ENCODE measurements around the gene SRRT. TPM values are rescaled to one million over a fixed set of nuclear protein-coding genes. Genes with fewer than 3 reads are reported as not detected.
"Not testable (repeated sequence)": the region's sequence is repeated elsewhere in the genome, so short reads cannot be mapped to it uniquely, and the experiment has no call there.

The SRRT gene
- total RNA-seq, 2 experiments from 2014 or later, result 209 to 223 TPM

DNA sequence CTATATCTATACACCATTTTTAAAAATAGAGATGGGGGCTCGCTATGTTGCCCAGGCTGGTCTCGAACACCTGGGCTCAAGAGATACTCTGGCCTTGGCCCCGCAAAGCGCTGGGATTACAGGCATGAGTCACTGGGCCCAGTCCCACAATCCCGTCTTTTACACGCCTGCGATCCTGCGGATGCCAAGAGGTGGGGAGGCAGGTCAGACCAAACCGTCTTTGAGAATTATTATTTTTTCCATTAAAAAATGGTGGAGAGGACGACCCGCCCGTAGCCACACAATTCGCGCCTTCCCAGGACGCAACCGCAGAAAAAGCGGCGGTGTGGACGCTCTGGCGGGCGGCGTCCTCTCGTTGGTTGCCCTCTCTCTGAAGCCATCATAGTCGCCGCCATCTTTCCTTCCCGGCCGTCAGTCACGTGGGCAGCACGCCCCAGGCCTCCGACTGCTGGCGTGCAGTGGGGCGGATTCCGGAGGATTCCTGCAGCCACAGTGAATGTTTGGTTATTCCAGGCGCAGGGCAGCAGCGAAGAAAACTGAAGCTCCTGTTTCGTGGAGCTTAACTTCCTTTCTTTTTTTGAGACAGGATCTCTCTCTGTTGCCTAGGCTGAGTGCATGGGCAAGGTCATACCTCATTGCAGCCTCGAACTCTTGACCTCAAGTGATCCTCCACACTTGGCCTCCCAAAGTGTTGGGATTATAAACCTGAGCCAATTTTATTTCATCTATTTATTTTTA, 37.6 kb upstream of the SRRT start:
- Mint-ChIP-seq H3K27me3 (no peaks in the 10 kb centered on the region), H3K4me1 (ENCODE audit: low read depth) (peaks cover 10% of the 10 kb centered on the region), H3K36me3 (no peaks in the 10 kb centered on the region), H3K4me3 (peak overlapping the region; percentile 73), H3K9me3 (no peaks in the 10 kb centered on the region), H3K27ac (peak overlapping the region; percentile 38)
- peak; percentile 84 for DNase-seq
- intact Hi-C loops (cut with micrococcal nuclease), result loop anchor here (2.0 to 5.0 kb wide), 2 partner anchors 35 to 38 kb away; partner anchors contain the start of gene SRRT
- POLR2A ChIA-PET, result no interaction called here
- CTCF ChIA-PET, result interaction anchor here (1.0 to 1.3 kb wide), 2 partner anchors 15 to 132 kb away, joined by 4 to 8 read pairs; partner anchors contain the start of gene SLC12A9

DNA sequence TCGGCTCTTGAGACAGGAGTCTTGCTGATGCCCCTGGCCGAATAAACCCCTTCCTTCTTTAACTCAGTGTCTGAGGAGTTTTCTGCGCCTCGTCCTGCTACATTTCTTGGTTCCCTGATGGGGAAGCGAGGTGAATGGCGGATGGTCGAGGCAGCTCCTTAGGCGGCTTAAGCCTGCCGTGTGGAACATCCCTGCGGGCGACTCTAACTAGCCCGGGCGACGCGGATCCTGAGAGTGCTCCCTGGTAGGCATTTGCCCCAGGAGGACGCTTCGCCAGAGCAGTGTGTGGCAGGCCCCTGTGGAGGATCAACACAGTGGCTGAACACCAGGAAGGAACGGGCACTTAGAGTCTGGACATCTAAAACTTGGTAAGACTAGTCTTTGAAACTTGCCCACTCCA, 35.5 kb upstream of the SRRT start:
- Mint-ChIP-seq H3K4me3 (no peak overlapping the region), H3K36me3 (no peaks in the 10 kb centered on the region), H3K4me1 (ENCODE audit: low read depth) (peaks cover 10% of the 10 kb centered on the region), H3K27ac (no peak overlapping the region), H3K27me3 (no peaks in the 10 kb centered on the region), H3K9me3 (no peaks in the 10 kb centered on the region)
- DNase-seq, result no peak
- intact Hi-C loops (cut with micrococcal nuclease), result loop anchor here (5.0 kb wide), 1 partner anchor 37 kb away; no protein-coding TSS in a partner anchor
- ChIA-PET CTCF (no interaction called here), POLR2A (no interaction called here)

DNA sequence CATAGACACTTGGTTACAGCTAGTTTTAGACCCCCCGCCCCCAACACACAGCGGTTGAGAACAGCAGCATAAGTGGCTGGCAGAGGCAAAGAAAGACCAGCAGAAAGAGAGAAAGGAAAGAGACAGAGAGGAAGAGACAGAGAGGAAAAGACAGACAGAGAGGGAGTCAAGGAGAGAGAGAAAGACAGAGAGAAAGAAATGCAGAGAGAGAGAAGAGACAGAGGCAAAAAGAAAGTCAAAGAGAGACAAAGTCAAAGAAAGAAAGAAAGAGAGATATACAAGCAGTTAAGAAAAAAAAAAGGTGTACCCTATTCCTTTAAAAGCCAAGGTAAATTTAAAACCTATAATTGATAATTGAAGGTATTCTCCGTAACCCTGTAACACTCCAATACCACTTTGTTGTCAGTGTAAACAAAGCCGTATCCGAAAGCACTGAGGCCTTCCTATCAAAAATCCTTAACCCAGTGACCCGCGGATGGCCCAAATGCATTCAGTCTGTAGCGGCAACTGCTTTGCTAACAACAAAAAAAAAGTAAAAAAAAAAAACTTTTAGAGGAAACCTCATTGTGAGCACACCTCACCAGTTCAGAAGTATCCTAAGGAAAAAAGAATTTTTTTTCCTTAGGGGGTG, 34.3 kb upstream of the SRRT start:
- POLR2A ChIA-PET, result no interaction called here
- Mint-ChIP-seq H3K9me3 (no peaks in the 10 kb centered on the region), H3K27ac (no peak overlapping the region), H3K4me1 (ENCODE audit: low read depth) (peaks cover 10% of the 10 kb centered on the region), H3K36me3 (no peaks in the 10 kb centered on the region), H3K4me3 (no peak overlapping the region), H3K27me3 (no peaks in the 10 kb centered on the region)
- intact Hi-C loops (cut with micrococcal nuclease), result no loop called here
- no peak for DNase-seq
- CTCF ChIA-PET, result no interaction called here

DNA sequence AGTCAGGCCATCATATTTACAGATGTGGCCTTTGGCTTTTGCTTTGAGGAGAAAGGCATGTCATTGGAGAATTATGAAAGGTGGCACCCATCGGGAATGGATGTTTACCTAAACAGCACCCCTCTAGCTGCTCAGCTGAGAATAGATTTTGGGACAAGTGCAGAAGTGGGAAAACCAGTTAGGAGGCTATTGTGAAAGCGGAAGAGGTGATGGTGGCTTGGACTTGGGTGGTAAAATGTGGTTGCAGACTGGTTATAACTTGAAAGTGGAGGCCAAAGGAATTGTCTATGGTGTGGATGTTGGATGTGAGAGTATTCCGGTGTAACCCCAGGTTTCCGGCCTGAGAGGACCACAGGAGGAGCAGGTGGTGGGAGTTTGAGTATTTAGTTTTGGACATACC, 27.5 kb upstream of the SRRT start:
- ChIA-PET CTCF (no interaction called here), POLR2A (no interaction called here)
- H3K27ac Mint-ChIP-seq, result no peak overlapping the region
- no peak for DNase-seq
- no peaks in the 10 kb centered on the region for H3K9me3 Mint-ChIP-seq
- peaks cover 4% of the 10 kb centered on the region for H3K4me1 Mint-ChIP-seq (ENCODE audit: low read depth)
- no peaks in the 10 kb centered on the region for H3K36me3 Mint-ChIP-seq
- H3K4me3 Mint-ChIP-seq, result no peak overlapping the region
- intact Hi-C loops (cut with micrococcal nuclease), result no loop called here
- no peaks in the 10 kb centered on the region for H3K27me3 Mint-ChIP-seq

DNA sequence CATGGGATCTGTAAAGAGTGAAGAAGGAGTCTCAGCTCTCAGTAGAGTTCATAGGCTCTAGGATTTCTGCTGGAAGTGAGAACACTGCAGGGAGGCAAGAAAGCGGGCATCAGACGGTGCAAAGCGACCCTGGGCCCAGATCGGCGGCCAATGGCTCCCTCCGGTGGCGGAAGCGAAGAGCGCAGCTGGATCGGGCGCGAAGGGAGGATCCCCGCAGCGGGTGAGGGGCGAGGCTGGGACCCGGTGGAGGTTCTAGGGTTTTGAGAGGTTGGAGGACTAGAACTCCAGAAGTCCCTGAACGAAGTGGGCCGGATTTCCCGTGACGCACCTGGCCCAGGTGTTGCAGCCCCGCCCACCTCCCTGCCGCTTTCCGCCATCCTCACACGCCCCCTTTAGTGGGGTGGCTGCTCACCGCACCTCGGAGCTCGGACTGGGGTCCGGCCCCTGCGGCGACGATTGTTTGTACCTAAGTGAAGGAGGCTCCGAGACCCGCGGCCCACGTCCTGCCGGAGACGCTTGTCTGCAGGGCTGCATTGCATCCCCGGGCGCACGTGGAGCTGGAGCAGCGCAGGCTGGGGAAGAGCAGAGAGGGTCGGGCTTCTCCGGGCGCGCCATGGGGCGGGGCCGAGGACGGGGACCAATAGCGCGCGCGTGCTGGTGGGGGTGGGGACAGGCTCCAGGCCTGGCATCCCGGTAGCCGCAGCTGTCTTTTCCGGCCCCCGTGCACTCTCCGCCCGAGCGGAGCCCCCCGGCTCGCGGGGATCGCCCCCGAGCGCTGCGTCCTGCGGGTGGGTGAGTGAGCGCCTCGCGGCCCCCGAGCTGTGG, 22.6 kb upstream of the SRRT start, which contains the start of gene SLC12A9:
TSS of gene SLC12A9 (plus strand) at position 666 of the 825 bp plus-strand sequence. CDS start 1,485 bp downstream, outside the sequence.
- Mint-ChIP-seq H3K9me3 (no peaks in the 10 kb centered on the region), H3K4me1 (ENCODE audit: low read depth) (peaks cover 13% of the 10 kb centered on the region), H3K36me3 (peaks cover 9% of the 10 kb centered on the region), H3K4me3 (peak within 1 kb of the TSS; percentile 92), H3K27ac (peak within 1 kb of the TSS; percentile 81), H3K27me3 (no peaks in the 10 kb centered on the region)
- DNase-seq, result peak; percentile 92
- ChIA-PET CTCF (interaction anchor here (0.7 to 6.4 kb wide), 34 partner anchors 10 to 383 kb away, joined by 3 to 177 read pairs (median 6); partner anchors contain the start of genes EPHB4, GIGYF1, MOSPD3 and POP7), POLR2A (interaction anchor here (0.6 to 1.9 kb wide), 7 partner anchors 10 to 424 kb away, joined by 3 to 14 read pairs (median 3); partner anchors contain the start of genes POP7, SRRT and ZCWPW1)
- intact Hi-C loops (cut with micrococcal nuclease), result loop anchor here (1.0 to 10.0 kb wide), 6 partner anchors 23 to 377 kb away; partner anchors contain the start of genes SRRT and TSC22D4

DNA sequence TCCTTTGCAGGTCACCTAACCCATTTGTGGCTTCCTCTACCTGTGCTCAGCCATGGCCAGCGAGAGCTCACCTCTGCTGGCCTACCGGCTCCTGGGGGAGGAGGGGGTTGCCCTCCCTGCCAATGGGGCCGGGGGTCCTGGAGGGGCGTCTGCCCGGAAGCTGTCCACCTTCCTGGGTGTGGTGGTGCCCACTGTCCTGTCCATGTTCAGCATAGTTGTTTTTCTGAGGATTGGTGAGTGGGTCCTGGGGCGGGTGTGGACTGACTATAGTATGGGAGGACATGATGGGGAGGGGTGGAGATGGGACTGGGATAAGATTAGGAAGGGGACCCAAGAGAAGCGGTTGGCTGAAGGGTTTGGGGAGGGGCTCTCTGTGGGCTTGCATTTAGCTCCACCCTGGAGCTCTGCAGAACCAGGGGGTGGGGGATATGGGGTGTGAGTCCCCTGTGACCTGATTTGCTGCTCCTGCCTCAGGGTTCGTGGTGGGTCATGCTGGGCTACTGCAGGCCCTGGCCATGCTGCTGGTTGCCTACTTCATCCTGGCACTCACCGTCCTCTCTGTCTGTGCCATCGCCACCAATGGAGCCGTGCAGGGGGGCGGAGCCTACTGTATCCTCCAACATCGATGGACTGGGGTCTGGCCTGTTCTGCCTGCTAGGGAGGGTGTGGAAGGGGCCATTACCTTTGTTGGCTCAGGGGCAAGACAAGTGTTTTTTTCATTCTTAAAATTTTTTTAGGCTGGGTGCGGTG, 20.6 kb upstream of the SRRT start:
- intact Hi-C loops (cut with micrococcal nuclease), result loop anchor here (10.0 kb wide), 2 partner anchors 230 to 380 kb away; partner anchors contain the start of gene TSC22D4
- H3K4me3 Mint-ChIP-seq, result peak overlapping the region; percentile 92
- H3K9me3 Mint-ChIP-seq, result no peaks in the 10 kb centered on the region
- H3K36me3 Mint-ChIP-seq, result peaks cover 11% of the 10 kb centered on the region
- no peak overlapping the region for H3K27ac Mint-ChIP-seq
- H3K27me3 Mint-ChIP-seq, result no peaks in the 10 kb centered on the region
- CTCF ChIA-PET, result interaction anchor here (5.0 to 6.4 kb wide), 2 partner anchors 52 to 149 kb away, joined by 92 to 177 read pairs; partner anchors contain the start of gene POP7
- peaks cover 13% of the 10 kb centered on the region for H3K4me1 Mint-ChIP-seq (ENCODE audit: low read depth)
- DNase-seq, result no peak
- POLR2A ChIA-PET, result interaction anchor here (1.2 kb wide), 1 partner anchor 33 kb away, joined by 3 read pairs; no protein-coding TSS in a partner anchor

DNA sequence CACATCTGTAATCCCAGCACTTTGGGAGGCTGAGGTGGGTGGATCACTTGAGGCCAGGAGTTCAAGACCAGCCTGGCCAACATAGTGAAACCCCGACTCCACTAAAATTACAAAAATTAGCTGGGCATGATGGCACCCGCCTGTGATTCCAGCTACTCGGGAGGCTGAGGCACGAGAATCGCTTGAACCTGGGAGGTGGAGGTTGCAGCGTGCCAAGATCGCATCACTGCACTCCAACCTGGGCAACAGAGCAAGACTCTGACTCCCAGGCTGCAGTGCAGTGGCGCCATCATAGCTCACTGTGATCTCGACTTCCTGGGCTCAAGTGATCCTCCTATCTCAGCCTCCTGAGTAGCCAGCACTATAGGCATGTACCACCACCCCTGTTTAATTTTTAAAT, 20.0 kb upstream of the SRRT start:
- DNase-seq, H3K27ac Mint-ChIP-seq: not testable (repeated sequence)
- peaks cover 13% of the 10 kb centered on the region for H3K4me1 Mint-ChIP-seq (ENCODE audit: low read depth)

DNA sequence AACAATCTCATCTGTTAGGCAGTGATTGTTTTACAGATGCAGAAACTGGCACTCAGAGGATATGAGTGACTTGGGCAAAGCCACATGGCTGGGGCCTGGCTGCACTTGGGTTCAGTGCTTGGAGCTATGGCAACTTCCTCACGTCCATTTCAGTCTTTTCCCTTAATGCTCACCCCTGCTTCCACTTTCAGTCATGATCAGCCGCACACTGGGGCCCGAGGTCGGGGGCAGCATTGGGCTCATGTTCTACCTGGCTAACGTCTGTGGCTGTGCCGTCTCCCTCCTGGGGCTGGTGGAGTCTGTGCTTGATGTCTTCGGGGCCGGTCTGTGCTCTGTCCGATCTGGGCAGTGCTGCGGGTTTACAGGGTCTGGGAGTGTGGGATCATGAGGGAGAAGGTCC, 19.4 kb upstream of the SRRT start:
- intact Hi-C loops (cut with micrococcal nuclease), result loop anchor here (10.0 kb wide), 2 partner anchors 231 to 381 kb away; partner anchors contain the start of gene TSC22D4
- POLR2A ChIA-PET, result interaction anchor here (0.6 kb wide), 1 partner anchor 15 kb away, joined by 3 read pairs; no protein-coding TSS in a partner anchor
- CTCF ChIA-PET, result interaction anchor here (6.4 kb wide), 1 partner anchor 54 kb away, joined by 177 read pairs; no protein-coding TSS in a partner anchor
- H3K9me3 Mint-ChIP-seq, result no peaks in the 10 kb centered on the region
- no peak overlapping the region for H3K4me3 Mint-ChIP-seq
- H3K36me3 Mint-ChIP-seq, result peaks cover 20% of the 10 kb centered on the region
- DNase-seq, result no peak
- peaks cover 13% of the 10 kb centered on the region for H3K4me1 Mint-ChIP-seq (ENCODE audit: low read depth)
- no peak overlapping the region for H3K27ac Mint-ChIP-seq
- no peaks in the 10 kb centered on the region for H3K27me3 Mint-ChIP-seq

More for the DNA sequence above, 20.0 kb upstream of the SRRT start:
- H3K27me3 Mint-ChIP-seq, H3K4me3 Mint-ChIP-seq, POLR2A ChIA-PET, H3K9me3 Mint-ChIP-seq: not testable (repeated sequence)
- intact Hi-C loops (cut with micrococcal nuclease), result loop anchor here (10.0 kb wide), 2 partner anchors 230 to 380 kb away; partner anchors contain the start of gene TSC22D4
- CTCF ChIA-PET, result interaction anchor here (6.4 kb wide), 1 partner anchor 53 kb away, joined by 177 read pairs; no protein-coding TSS in a partner anchor
- H3K36me3 Mint-ChIP-seq, result peaks cover 15% of the 10 kb centered on the region

DNA sequence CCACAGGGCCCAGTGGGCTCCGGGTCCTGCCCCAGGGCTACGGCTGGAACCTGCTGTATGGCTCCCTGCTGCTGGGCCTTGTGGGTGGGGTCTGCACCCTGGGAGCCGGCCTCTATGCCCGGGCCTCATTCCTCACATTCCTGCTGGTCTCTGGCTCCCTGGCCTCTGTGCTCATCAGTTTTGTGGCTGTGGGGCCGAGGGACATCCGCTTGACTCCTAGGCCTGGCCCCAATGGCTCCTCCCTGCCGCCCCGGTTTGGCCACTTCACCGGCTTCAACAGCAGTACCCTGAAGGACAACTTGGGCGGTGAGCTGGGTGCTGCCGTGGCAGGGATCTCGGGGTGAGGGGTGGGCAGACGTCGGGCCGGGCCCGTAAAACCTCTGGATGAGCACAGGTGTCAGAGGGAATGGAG, 18.0 kb upstream of the SRRT start:
- no peak overlapping the region for H3K27ac Mint-ChIP-seq
- POLR2A ChIA-PET, result no interaction called here
- H3K36me3 Mint-ChIP-seq, result peaks cover 26% of the 10 kb centered on the region
- DNase-seq, result no peak
- intact Hi-C loops (cut with micrococcal nuclease), result loop anchor here (10.0 kb wide), 2 partner anchors 232 to 382 kb away; partner anchors contain the start of gene TSC22D4
- peaks cover 9% of the 10 kb centered on the region for H3K4me1 Mint-ChIP-seq (ENCODE audit: low read depth)
- H3K9me3 Mint-ChIP-seq, result no peaks in the 10 kb centered on the region
- H3K27me3 Mint-ChIP-seq, result no peaks in the 10 kb centered on the region
- no peak overlapping the region for H3K4me3 Mint-ChIP-seq
- CTCF ChIA-PET, result interaction anchor here (1.1 kb wide), 1 partner anchor 57 kb away, joined by 4 read pairs; no protein-coding TSS in a partner anchor

DNA sequence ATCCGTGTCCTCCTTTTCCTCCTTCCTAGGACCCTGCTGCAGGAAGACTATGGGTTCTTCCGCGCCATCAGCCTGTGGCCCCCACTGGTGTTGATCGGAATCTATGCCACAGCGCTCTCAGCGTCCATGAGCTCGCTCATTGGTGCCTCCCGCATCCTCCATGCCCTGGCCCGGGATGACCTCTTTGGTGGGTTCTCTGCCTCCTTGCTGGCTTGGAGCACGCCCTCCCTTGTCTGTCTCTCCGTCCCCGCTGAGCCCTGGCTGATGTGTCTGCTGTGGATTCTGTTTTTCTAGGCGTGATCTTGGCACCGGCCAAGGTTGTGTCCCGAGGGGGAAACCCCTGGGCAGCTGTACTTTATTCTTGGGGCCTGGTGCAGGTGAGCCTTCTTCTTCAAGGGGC, 15.0 kb upstream of the SRRT start:
- ChIA-PET CTCF (interaction anchor here (0.6 to 1.2 kb wide), 3 partner anchors 11 to 154 kb away, joined by 3 to 4 read pairs (median 3); partner anchors contain the start of gene POP7), POLR2A (no interaction called here)
- Mint-ChIP-seq H3K4me3 (no peak overlapping the region), H3K9me3 (no peaks in the 10 kb centered on the region), H3K27me3 (no peaks in the 10 kb centered on the region), H3K4me1 (ENCODE audit: low read depth) (no peaks in the 10 kb centered on the region), H3K27ac (no peak overlapping the region), H3K36me3 (peaks cover 29% of the 10 kb centered on the region)
- intact Hi-C loops (cut with micrococcal nuclease), result loop anchor here (10.0 kb wide), 2 partner anchors 235 to 385 kb away; partner anchors contain the start of gene TSC22D4
- DNase-seq, result no peak
